B cell (primary cell): ENCODE measurements around the gene RNF8. TPM values are rescaled to one million over a fixed set of nuclear protein-coding genes. Genes with fewer than 3 reads are reported as not detected.

Source experiments
- ATAC-seq: fragments of 200-7000 bp; cut with Tn5 transposase; one replicate; pipeline ENCODE4 v1.10.0; 2021; ENCODE audit warnings: low read depth, mild to moderate bottlenecking, moderate number of reproducible peaks, moderate library complexity
- CTCF ChIA-PET: fragments of 350-600 bp; sonication (Branson Sonifier 250); formaldehyde crosslinking; loops from one replicate; lab custom pipeline; 2021; ENCODE audit warnings: antibody characterized with exemption, inconsistent platforms; lab: Charles Lee
- POLR2A ChIA-PET: fragments of 350-600 bp; sonication (Branson Sonifier 250); formaldehyde crosslinking; loops from one replicate; lab custom pipeline; 2021; ENCODE audit warnings: antibody characterized with exemption; lab: Charles Lee
- DNase-seq: peaks from one replicate; pipeline ENCODE4 v3.0.0; 2013
- H2AFZ ChIP-seq: 2 replicates; pipeline ENCODE4 v1.6.1; 2012; ENCODE audit warnings: mild to moderate bottlenecking, low read depth, low read length; ENCODE audit not compliant: insufficient read depth, poor library complexity, severe bottlenecking
- H3K27ac ChIP-seq, 2 donors: 1 replicate in 1 of 2; 2 replicates in 1 of 2; pipeline ENCODE4 v1.5.1; 2012 to 2013; ENCODE audit warnings: low read length in 2 of 2, mild to moderate bottlenecking in 2 of 2, moderate library complexity in 1 of 2
- H3K27me3 ChIP-seq, 4 experiments: fragments of 200-600 bp in 1 of 4; sonication (generic) in 1 of 4; replicated peaks in 1 of 4; 1 replicate in 2 of 4; 2 replicates in 2 of 4; pipeline versions ENCODE4 v1.6.1 to v1.7.0; 2013 to 2016; ENCODE audit warnings: low read length in 3 of 4, mild to moderate bottlenecking in 2 of 4, mixed read lengths in 1 of 4, moderate library complexity in 1 of 4; ENCODE audit not compliant: insufficient read depth in 4 of 4, control insufficient read depth in 3 of 4; ENCODE audit errors: control extremely low read depth in 1 of 4
- H3K36me3 ChIP-seq, 2 experiments: replicated peaks in 1 of 2; 1 replicate in 1 of 2; 2 replicates in 1 of 2; pipeline versions ENCODE4 v1.6.1 to v1.7.1; 2013; ENCODE audit warnings: low read length in 1 of 2; ENCODE audit not compliant: insufficient read depth in 2 of 2, control insufficient read depth in 1 of 2; ENCODE audit errors: control extremely low read depth in 1 of 2, extremely low read depth in 1 of 2
- H3K4me1 ChIP-seq, 2 donors: fragments of 200-600 bp in 1 of 2; sonication (generic) in 1 of 2; 1 replicate in 1 of 2; 2 replicates in 1 of 2; pipeline versions ENCODE4 v1.5.1 to v1.6.1; 2013 to 2017; ENCODE audit warnings: low read length in 2 of 2; ENCODE audit not compliant: control insufficient read depth in 2 of 2, insufficient read depth in 2 of 2
- H3K4me2 ChIP-seq: replicated peaks from 2 replicates; pipeline ENCODE3; 2012; ENCODE audit warnings: mild to moderate bottlenecking, low read depth, low read length; ENCODE audit not compliant: poor library complexity, severe bottlenecking
- H3K4me3 ChIP-seq, 5 experiments: fragments of 200-600 bp in 1 of 5; sonication (generic) in 1 of 5; 1 replicate in 3 of 5; 2 replicates in 2 of 5; pipeline versions ENCODE4 v1.5.1 to v1.7.0; 2011 to 2016; ENCODE audit warnings: low read length in 4 of 5, mild to moderate bottlenecking in 4 of 5, low read depth in 2 of 5, control low read depth in 1 of 5, moderate library complexity in 1 of 5; ENCODE audit not compliant: insufficient read depth in 1 of 5; ENCODE audit errors: control extremely low read depth in 1 of 5, extremely low read depth in 1 of 5
- H3K79me2 ChIP-seq: fragments of 200-600 bp; sonication (generic); one replicate; pipeline ENCODE4 v1.6.0; 2016; ENCODE audit warnings: low read length; ENCODE audit not compliant: control insufficient read depth, insufficient read depth
- H3K9ac ChIP-seq: fragments of 200-600 bp; sonication (generic); 2 replicates; pipeline ENCODE4 v1.6.1; 2017; ENCODE audit warnings: mild to moderate bottlenecking, low read length, moderate library complexity
- H3K9me3 ChIP-seq, 3 donors: one replicate each; pipeline versions ENCODE4 v1.6.1 to v1.7.1; 2013; ENCODE audit warnings: low read length in 2 of 3; ENCODE audit not compliant: control insufficient read depth in 2 of 3, insufficient read depth in 1 of 3; ENCODE audit errors: control extremely low read depth in 1 of 3
- H4K20me1 ChIP-seq: 2 replicates; pipeline ENCODE4 v1.6.0; 2012; ENCODE audit warnings: mild to moderate bottlenecking, low read length; ENCODE audit not compliant: insufficient read depth, control insufficient read depth, poor library complexity, severe bottlenecking
- H3K27ac Mint-ChIP-seq: one replicate; pipeline ENCODE4 v1.8.0; 2021; ENCODE audit warnings: mixed read lengths
- H3K27me3 Mint-ChIP-seq: one replicate; pipeline ENCODE4 v1.8.0; 2021; ENCODE audit warnings: mixed read lengths
- H3K4me1 Mint-ChIP-seq: one replicate; pipeline ENCODE4 v1.8.0; 2021; ENCODE audit warnings: mixed read lengths
- H3K4me3 Mint-ChIP-seq: one replicate; pipeline ENCODE4 v1.8.0; 2021; ENCODE audit warnings: mixed read lengths
- H3K9me3 Mint-ChIP-seq: one replicate; pipeline ENCODE4 v1.8.0; 2022; ENCODE audit warnings: mixed read lengths; ENCODE audit not compliant: insufficient read depth
- CTCF ChIP-seq: fragments of 200-600 bp; IDR thresholded peaks from one replicate; pipeline ENCODE4 v1.8.0; 2022; ENCODE audit warnings: antibody characterized with exemption, mild to moderate bottlenecking
- EZH2 ChIP-seq: IDR thresholded peaks from 2 replicates; pipeline ENCODE4 v1.6.1; 2012; ENCODE audit warnings: borderline replicate concordance, low read depth, mild to moderate bottlenecking, moderate library complexity, low read length; ENCODE audit not compliant: insufficient read depth, poor library complexity, severe bottlenecking
- WGBS: methylation state at CpG from one replicate; pipeline ENCODE4 v1.1.5; 2013; ENCODE audit warnings: missing lambda C conversion rate; ENCODE audit not compliant: insufficient coverage; 5-methylcytosine and 5-hydroxymethylcytosine counted together
- intact Hi-C: fragments of 100-400 bp; cut with micrococcal nuclease; formaldehyde crosslinking; loops from one replicate; pipeline ENCODE4 v1.10.0; 2022
- polyA plus RNA-seq: library from polyadenylated mRNA; depleted of rRNA; stranded (reverse); fragments of >200 nt; gene quantifications from 2 replicates; pipeline ENCODE4 v1.2.3, GENCODE V29; 2012
- total RNA-seq, 2 donors: library from RNA; stranded (reverse); fragments of 120-200 nt in 1 of 2; gene quantifications; 1 replicate in 1 of 2; 2 replicates in 1 of 2; pipeline versions ENCODE4 v1.2.3 to v1.2.4, GENCODE V29; 2013 to 2022

RNF8 gene
- total and polyA plus RNA-seq, 2 donors (not counting 1 experiment from before 2014, with no cell fraction given), result 5.3 to 16.9 TPM

GRCh38 chr6:37391120-37391519 lies 37.3 kb downstream of the RNF8 start:
- Mint-ChIP-seq H3K4me3 (no peak overlapping the region), H3K27ac (no peak overlapping the region), H3K9me3 (no peaks in the 10 kb centered on the region), H3K4me1 (no peaks in the 10 kb centered on the region), H3K27me3 (no peaks in the 10 kb centered on the region)
- intact Hi-C loops, result no loop called here
- Histone ChIP-seq H2AFZ (no peak overlapping the region), H3K4me2 (no peak overlapping the region), H4K20me1 (no peaks in the 10 kb centered on the region), H3K27ac (no peak overlapping the region), H3K9me3 (no peaks in the 10 kb centered on the region), H3K4me1 (no peaks in the 10 kb centered on the region), H3K79me2 (no peaks in the 10 kb centered on the region), H3K9ac (no peak overlapping the region), H3K36me3 (peaks cover 13 to 30% of the 10 kb centered on the region in 2 experiments), H3K27me3 (no peaks in the 10 kb centered on the region), H3K4me3 (no peak overlapping the region)
- WGBS, result 100% methylated on average over 2 of the region's 2 CpGs
- no peak for DNase-seq
- no peak for TF ChIP-seq EZH2
- TF ChIP-seq CTCF, result no peak
- no peak for ATAC-seq
- ChIA-PET POLR2A (no interaction called here), CTCF (no interaction called here)

- DNase-seq (no peak), ATAC-seq (no peak)
- Mint-ChIP-seq H3K27me3 (no peaks in the 10 kb centered on the region), H3K4me3 (no peak overlapping the region), H3K9me3 (no peaks in the 10 kb centered on the region), H3K4me1 (no peaks in the 10 kb centered on the region), H3K27ac (no peak overlapping the region)
- Histone ChIP-seq H2AFZ (no peak overlapping the region), H3K27me3 (no peaks in the 10 kb centered on the region), H4K20me1 (no peaks in the 10 kb centered on the region), H3K27ac (no peak overlapping the region), H3K79me2 (no peaks in the 10 kb centered on the region), H3K9me3 (no peaks in the 10 kb centered on the region), H3K4me3 (no peak overlapping the region), H3K4me1 (no peaks in the 10 kb centered on the region), H3K4me2 (no peak overlapping the region), H3K9ac (no peak overlapping the region), H3K36me3 (peaks cover 12 to 19% of the 10 kb centered on the region in 2 experiments)
- intact Hi-C loops, result no loop called here
- TF ChIP-seq CTCF, result no peak
- no peak for TF ChIP-seq EZH2
- POLR2A ChIA-PET, result no interaction called here
- WGBS, result no CpG with 5 or more reads among the region's 1 CpG
- CTCF ChIA-PET, result interaction anchor here (0.8 kb wide), 1 partner anchor 477 kb away, joined by 4 read pairs; no protein-coding TSS in a partner anchor
Observed at GRCh38 chr6:37392821-37393220, 39.0 kb downstream of the RNF8 start.
